ENCODE results near the gene CYP4F12.

DNA sequence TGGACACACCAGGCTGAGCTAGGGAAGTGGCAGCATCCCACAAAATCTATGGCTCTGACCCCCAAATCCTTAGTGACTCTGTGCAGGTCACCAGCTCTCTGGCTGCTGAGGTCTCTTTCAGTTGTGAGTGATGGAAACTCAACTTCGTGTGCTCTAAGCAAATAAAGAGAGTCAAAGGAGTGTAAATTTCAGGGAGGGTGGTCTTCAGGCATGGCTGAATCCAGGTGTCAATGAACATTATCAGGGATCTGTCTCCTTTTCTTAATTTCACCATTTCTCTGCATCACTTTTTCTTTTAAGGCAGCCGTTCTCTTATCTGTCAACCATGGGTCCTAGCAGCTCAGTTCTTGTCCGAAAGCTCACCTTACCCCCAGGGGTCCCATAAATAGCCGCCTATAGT, 6.2 kb downstream of the CYP4F12 start:
- TF ChIP-seq, protein P1, sequence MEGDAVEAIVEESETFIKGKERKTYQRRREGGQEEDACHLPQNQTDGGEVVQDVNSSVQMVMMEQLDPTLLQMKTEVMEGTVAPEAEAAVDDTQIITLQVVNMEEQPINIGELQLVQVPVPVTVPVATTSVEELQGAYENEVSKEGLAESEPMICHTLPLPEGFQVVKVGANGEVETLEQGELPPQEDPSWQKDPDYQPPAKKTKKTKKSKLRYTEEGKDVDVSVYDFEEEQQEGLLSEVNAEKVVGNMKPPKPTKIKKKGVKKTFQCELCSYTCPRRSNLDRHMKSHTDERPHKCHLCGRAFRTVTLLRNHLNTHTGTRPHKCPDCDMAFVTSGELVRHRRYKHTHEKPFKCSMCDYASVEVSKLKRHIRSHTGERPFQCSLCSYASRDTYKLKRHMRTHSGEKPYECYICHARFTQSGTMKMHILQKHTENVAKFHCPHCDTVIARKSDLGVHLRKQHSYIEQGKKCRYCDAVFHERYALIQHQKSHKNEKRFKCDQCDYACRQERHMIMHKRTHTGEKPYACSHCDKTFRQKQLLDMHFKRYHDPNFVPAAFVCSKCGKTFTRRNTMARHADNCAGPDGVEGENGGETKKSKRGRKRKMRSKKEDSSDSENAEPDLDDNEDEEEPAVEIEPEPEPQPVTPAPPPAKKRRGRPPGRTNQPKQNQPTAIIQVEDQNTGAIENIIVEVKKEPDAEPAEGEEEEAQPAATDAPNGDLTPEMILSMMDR (IDR thresholded peaks at IDR 0.05) = no peak
- no peak for TF ChIP-seq ZFX (IDR thresholded peaks at IDR 0.05; ENCODE audit: borderline replicate concordance)

Data from 22Rv1 (cell line).